Spinal cord (tissue), 10 donors: Measurements from ENCODE around the gene MRC2. TPM values are rescaled to one million over a fixed set of nuclear protein-coding genes. Genes with fewer than 3 reads are reported as not detected.

Source experiments
- DNase-seq, 6 donors: peaks; one replicate each; pipeline versions ENCODE4 v3.0.0 to v3.0.0-alpha.2; 2013 to 2015; ENCODE audit warnings: low spot score in 6 of 6, low read depth in 4 of 6
- H3K27ac ChIP-seq: one replicate; pipeline ENCODE4 v1.5.1; 2013; ENCODE audit warnings: low read depth, low read length, control low read depth
- H3K27me3 ChIP-seq: one replicate; pipeline ENCODE4 v1.6.1; 2013; ENCODE audit warnings: low read length; ENCODE audit not compliant: control insufficient read depth, insufficient read depth
- H3K36me3 ChIP-seq: one replicate; pipeline ENCODE4 v1.6.1; 2013; ENCODE audit warnings: low read length; ENCODE audit not compliant: control insufficient read depth, insufficient read depth
- H3K4me1 ChIP-seq: one replicate; pipeline ENCODE4 v1.6.1; 2013; ENCODE audit warnings: low read length; ENCODE audit not compliant: control insufficient read depth, insufficient read depth
- H3K4me3 ChIP-seq: one replicate; pipeline ENCODE4 v1.5.1; 2013; ENCODE audit warnings: low read depth, low read length, control low read depth
- H3K9me3 ChIP-seq: one replicate; pipeline ENCODE4 v1.6.1; 2013; ENCODE audit warnings: low read length; ENCODE audit not compliant: control insufficient read depth, insufficient read depth
- whole genome bisulfite sequencing: methylation state at CpG from one replicate; pipeline ENCODE4 v1.1.5; 2013; ENCODE audit warnings: missing lambda C conversion rate; ENCODE audit not compliant: insufficient coverage; 5-methylcytosine and 5-hydroxymethylcytosine counted together
- polyA plus RNA-seq, 2 donors: library from polyadenylated mRNA; unstranded; fragments of 120-200 nt; gene quantifications; one replicate each; pipeline ENCODE4 v1.2.1, GENCODE V29; 2013; ENCODE audit not compliant: insufficient read length in 2 of 2
- total RNA-seq, 2 donors: library from RNA; depleted of rRNA in 1 of 2; stranded (reverse); fragments of 120-200 nt in 1 of 2; fragments of >200 nt in 1 of 2; gene quantifications; one replicate each; pipeline versions ENCODE4 v1.2.3 to v1.2.4, GENCODE V29; 2013 to 2014
- donor health status: healthy.

Gene MRC2
- total and polyA plus RNA-seq, 4 donors, result 64.4 to 160 (median 79.7) TPM

DNA sequence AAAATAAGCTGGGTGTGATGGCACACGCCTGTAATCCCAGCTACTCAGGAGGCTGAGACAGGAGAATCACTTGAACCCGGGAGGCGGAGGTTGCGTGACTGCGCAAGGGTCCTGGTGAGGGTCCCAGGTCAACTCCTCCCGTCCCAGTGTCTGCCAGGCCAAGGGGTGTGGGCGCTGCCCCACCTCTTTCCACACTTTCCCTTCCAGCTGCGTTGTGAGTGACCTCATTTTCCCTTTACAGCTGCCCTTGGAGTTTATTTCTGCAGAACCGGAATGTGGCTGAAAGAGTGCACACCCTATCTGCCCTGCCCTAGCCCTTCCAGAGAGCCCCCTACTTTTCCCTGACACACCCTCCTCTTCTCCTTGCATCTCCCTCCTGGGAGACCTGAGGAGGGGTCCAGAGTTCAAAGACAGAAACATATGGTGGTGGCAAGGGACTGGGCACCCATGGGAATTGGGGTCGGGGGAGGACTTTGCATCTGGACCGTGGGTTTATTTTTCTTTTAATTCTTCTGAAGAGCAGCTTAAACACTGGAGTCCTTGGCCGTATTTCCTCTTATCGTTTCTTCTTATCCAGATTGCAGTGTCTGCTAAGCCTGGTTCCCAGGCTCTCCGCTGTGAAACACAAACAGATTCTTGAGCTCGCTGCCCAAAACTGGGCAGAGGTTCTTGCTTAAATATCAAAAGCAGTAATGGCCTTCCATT, 20.9 kb downstream of the MRC2 start:
- no peaks in the 10 kb centered on the region for H3K27me3 ChIP-seq
- 84% methylated on average over 13 of the region's 15 CpGs for WGBS
- H3K27ac ChIP-seq, result peak overlapping the region; percentile 70

DNA sequence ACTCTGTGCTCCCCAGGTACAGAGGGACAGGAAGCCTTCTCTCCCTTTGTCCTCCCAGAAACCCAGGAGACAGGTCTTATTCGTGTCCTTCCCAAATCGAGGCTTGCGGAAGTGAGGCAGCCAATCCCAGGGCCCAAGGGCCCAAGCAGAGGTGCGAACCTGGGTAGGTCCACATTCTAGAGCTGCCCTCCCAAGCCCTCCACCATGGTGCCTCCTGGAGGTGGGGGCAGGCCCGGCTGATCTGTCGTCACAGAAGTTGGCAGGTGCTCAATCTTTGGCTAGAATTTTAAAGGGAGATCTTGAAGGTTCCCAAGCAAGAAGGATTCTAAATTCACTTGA, 21.5 kb downstream of the MRC2 start:
- Histone ChIP-seq H3K27me3 (no peaks in the 10 kb centered on the region), H3K27ac (peak overlapping the region; percentile 70), H3K9me3 (no peaks in the 10 kb centered on the region), H3K4me3 (no peak overlapping the region), H3K36me3 (peaks cover 2% of the 10 kb centered on the region), H3K4me1 (peaks cover 24% of the 10 kb centered on the region)
- 70% methylated on average over 6 of the region's 6 CpGs for WGBS
- DNase-seq, result no peak

More for the DNA sequence above, 20.9 kb downstream of the MRC2 start:
- no peak overlapping the region for H3K4me3 ChIP-seq
- peaks cover 2% of the 10 kb centered on the region for H3K36me3 ChIP-seq
- peak in 1 of 6 donors; percentile 49 for DNase-seq
- no peaks in the 10 kb centered on the region for H3K9me3 ChIP-seq
- peaks cover 19% of the 10 kb centered on the region for H3K4me1 ChIP-seq

DNA sequence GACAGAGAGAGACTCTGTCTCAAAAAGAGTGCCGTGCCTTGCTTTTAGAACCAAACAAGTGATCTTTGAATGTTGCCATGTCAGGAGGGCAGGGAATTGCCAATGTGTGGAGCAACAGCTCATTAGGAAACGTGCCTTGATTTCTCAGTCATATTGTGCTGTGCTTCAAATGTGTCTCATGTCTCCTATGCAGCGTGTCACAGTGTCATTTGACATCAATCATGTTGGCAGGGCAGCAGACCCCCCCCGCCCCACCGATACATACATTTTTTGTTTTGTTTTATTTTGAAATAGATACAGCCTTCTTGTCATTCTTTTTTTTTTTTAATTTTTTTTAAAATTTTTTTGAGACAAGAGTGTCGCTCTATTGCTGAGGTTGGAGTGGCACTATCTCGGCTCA, 22.1 kb downstream of the MRC2 start:
- H3K9me3 ChIP-seq, result no peaks in the 10 kb centered on the region
- H3K36me3 ChIP-seq, result peaks cover 2% of the 10 kb centered on the region
- peaks cover 30% of the 10 kb centered on the region for H3K4me1 ChIP-seq
- peak overlapping the region; percentile 70 for H3K27ac ChIP-seq
- no peak for DNase-seq
- WGBS, result 58% methylated on average over 3 of the region's 7 CpGs
- H3K4me3 ChIP-seq, result no peak overlapping the region
- no peaks in the 10 kb centered on the region for H3K27me3 ChIP-seq

DNA sequence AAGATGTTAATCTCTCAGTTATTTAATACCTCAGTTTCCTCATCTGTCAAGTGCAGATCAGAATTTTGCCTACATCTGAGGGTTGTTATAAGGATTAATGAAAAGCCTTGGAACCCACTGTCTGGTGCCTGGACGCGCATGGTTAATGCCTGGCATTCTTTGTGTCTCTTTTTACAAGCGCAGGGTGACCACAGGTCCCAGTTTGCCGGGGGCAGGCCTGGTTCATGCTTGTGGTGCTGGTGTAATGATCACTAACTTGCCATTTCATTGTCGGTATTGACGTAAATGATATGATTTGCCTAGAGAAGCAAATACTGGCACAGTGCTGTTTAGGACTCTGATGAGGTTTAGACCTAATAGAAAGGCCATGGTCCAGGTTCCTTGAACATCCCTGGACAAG, 23.1 kb downstream of the MRC2 start:
- H3K36me3 ChIP-seq, result peaks cover 5% of the 10 kb centered on the region
- no peaks in the 10 kb centered on the region for H3K27me3 ChIP-seq
- H3K4me1 ChIP-seq, result peaks cover 30% of the 10 kb centered on the region
- H3K4me3 ChIP-seq, result no peak overlapping the region
- WGBS, result 97% methylated on average over 6 of the region's 6 CpGs
- H3K27ac ChIP-seq, result no peak overlapping the region
- H3K9me3 ChIP-seq, result no peaks in the 10 kb centered on the region
- no peak for DNase-seq

DNA sequence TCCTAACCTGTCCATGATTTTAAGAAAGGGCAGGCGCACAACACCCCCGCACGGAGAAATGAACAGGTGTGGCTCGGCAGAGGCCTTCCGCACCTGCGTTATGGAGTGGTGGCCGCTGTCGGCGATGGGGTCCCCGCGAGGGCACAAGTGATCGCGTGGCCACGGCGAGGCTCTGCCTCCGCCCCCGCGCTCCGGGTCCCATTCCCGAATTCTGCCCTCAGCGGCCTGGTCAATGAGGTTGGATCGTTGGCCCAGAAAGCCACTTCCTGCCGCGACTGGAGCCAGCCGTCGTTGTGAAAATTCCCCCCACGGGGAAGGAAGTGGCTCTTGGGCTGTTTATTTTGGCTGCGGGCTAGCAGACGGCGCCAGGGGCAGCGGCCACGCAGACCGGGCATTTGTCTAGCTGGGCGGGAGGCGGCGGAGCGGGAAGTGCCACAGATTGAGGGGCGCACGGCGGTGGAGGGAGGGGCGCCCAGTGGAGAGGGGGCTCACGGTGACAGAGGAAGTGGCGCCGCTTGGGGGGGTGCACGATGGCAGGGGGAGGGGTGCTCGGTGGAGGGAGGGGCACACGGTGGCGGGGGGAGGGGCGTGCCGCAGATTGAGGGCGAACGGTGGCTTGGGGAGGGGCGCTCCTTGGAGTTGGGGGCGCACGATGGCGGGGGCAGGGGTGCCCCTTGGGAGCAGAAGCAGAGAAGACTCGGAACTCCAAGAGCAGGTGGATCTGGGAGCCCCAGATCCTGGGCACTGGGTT, 25.0 kb downstream of the MRC2 start:
- Histone ChIP-seq H3K4me1 (peaks cover 42% of the 10 kb centered on the region), H3K4me3 (peak overlapping the region; percentile 40), H3K9me3 (no peaks in the 10 kb centered on the region), H3K36me3 (peaks cover 5% of the 10 kb centered on the region), H3K27ac (peak overlapping the region; percentile 83), H3K27me3 (no peaks in the 10 kb centered on the region)
- DNase-seq, result peak in 2 of 6 donors; percentile 74 to 76
- WGBS, result 3% methylated on average over 50 of the region's 57 CpGs

DNA sequence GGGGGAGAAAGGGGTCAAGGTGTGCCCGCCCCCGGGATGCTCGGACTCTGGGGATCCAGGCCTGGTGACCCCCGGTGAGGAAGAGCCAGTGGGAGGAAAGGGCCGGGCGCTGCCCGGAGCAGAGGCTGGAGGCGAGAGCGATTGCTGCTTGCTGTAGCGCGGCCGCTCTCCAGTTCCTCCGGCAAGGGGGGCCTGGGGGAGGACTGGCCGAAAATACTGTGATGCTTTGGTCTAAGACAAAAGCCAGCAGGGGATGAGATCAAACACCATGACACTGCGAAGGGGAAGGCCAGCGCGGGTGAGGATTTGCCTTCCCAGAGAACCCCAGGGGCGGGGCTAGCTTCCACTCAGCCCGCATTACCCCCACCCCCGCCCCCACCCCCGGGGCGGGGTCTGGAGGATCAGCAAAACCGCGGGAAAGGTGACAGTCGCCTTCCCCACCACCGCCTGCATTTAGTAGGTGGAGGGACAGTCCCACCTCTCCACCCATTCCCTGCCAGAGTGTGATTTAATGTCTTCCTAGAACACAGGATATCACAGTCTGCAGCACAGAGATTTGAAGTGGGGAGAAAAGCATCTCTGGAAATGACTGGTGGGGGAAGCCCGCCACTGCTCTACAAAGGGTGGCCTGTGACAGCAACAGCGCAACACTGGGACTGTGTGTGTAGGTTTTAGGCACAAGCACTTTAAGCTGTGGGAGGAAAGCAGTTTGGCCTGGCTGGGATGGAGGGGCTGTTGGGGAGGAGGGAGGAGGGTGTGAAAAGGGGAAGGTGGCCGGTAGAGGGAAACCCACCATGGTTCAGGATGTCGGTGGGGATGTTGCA, 25.7 kb downstream of the MRC2 start:
- Histone ChIP-seq H3K36me3 (peaks cover 4% of the 10 kb centered on the region), H3K27me3 (no peaks in the 10 kb centered on the region), H3K27ac (peak overlapping the region; percentile 83), H3K9me3 (no peaks in the 10 kb centered on the region), H3K4me3 (peak overlapping the region; percentile 40), H3K4me1 (peaks cover 50% of the 10 kb centered on the region)
- 2% methylated on average over 19 of the region's 30 CpGs for WGBS
- peak in 3 of 6 donors; percentile 54 to 91 (median 90) for DNase-seq

DNA sequence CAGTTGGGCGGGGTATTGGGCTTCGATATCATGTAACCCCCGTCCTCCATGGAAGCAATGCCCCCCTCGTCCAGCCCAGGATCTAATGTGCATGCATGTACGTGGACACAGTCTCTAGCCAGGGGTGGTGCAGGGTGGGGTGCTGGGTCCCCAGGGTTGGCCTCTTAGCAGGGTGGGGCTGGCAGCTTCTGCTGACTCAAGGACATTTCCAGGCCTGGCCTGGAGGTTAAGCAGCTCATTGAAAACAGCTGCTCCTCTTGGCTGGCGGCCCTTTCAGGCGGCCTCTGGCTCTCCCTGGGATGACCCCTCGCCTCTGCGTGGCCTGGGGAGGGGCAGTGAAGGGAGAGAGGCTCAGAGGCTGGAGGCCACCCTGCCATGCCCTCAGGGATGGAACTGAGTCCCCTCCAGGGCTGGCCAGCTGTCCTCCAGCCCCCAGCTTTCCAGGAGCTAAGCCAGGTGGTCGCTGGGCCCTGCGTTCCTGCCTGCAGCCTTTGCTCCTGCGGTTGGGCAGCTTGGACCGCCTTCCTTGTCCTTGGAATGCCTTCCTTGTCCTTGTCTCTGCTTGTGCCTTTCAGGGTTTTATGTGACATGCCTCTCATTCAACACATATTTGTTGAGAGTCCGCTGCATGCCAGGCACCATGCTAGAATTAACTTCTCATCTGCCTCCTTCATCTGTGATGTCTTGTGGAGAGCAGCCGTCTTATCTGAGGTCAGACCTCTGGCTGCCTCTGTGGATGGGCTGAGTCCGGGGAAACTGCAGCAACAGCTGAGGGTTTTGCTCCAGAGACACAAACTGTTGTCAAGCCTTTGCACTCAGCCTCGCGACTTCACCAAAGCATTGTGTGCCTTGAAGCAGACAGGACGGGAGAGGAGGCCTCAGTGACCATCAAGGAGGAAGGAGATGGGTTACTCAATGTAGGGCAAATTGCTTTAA, 26.6 kb downstream of the MRC2 start:
- H3K4me1 ChIP-seq, result peaks cover 55% of the 10 kb centered on the region
- no peaks in the 10 kb centered on the region for H3K9me3 ChIP-seq
- H3K27me3 ChIP-seq, result no peaks in the 10 kb centered on the region
- H3K4me3 ChIP-seq, result no peak overlapping the region
- WGBS, result 56% methylated on average over 17 of the region's 19 CpGs
- peaks cover 3% of the 10 kb centered on the region for H3K36me3 ChIP-seq
- DNase-seq, result peak in 2 of 6 donors; percentile 11 to 69
- peak overlapping the region; percentile 83 for H3K27ac ChIP-seq

DNA sequence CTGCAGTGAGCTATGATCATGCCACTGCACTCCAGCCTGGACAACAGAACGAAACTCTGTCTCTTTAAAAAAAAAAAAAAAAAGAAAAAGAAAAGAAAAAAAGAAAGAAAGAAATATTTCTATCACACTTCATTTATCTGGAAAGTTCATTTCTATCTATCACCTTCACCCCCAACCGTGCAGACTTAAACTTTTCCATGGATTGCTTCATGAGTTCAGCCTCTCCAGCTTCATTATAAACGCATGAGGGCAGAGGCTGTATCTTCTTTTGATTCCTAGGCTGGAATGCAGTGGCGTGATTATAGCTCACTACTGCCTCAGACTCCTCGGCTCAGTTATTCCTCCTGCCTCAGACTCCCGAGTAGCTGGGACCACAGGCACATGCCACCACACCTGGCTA, 28.2 kb downstream of the MRC2 start:
- Histone ChIP-seq H3K4me1 (peaks cover 50% of the 10 kb centered on the region), H3K9me3 (no peaks in the 10 kb centered on the region), H3K36me3 (peaks cover 3% of the 10 kb centered on the region), H3K27me3 (no peaks in the 10 kb centered on the region), H3K27ac (no peak overlapping the region), H3K4me3 (no peak overlapping the region)
- DNase-seq, result no peak
- WGBS, result 67% methylated on average over 1 of the region's 6 CpGs

DNA sequence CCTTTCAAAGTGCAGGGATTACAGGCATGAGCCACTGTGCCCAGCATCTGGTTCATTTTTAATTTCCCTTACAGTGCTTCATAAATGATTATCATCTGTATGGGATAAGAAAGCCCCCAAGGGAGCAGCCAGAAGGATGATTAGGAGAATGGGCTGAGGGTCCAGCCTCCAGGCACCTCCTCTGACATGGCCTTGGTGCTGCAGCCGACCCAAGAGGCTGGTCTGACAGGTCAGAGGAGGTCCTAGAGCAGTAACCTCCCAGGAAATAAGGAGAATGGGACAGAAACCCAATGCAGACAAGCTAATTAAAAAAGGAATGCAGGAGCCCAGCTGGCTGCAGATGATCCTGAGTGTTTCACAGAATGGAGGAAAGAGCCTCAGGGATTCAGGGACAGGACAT, 29.0 kb downstream of the MRC2 start:
- no peaks in the 10 kb centered on the region for H3K27me3 ChIP-seq
- no peak for DNase-seq
- no peak overlapping the region for H3K27ac ChIP-seq
- H3K36me3 ChIP-seq, result peaks cover 3% of the 10 kb centered on the region
- WGBS, result 50% methylated on average over 1 of the region's 1 CpG
- H3K4me3 ChIP-seq, result no peak overlapping the region
- peaks cover 50% of the 10 kb centered on the region for H3K4me1 ChIP-seq
- peaks cover 2% of the 10 kb centered on the region for H3K9me3 ChIP-seq
